Measurements from ENCODE around the gene CSNK1G3.
"Not testable (repeated sequence)": the region's sequence is repeated elsewhere in the genome, so short reads cannot be mapped to it uniquely, and the experiment has no call there.

Gene CSNK1G3

DNA sequence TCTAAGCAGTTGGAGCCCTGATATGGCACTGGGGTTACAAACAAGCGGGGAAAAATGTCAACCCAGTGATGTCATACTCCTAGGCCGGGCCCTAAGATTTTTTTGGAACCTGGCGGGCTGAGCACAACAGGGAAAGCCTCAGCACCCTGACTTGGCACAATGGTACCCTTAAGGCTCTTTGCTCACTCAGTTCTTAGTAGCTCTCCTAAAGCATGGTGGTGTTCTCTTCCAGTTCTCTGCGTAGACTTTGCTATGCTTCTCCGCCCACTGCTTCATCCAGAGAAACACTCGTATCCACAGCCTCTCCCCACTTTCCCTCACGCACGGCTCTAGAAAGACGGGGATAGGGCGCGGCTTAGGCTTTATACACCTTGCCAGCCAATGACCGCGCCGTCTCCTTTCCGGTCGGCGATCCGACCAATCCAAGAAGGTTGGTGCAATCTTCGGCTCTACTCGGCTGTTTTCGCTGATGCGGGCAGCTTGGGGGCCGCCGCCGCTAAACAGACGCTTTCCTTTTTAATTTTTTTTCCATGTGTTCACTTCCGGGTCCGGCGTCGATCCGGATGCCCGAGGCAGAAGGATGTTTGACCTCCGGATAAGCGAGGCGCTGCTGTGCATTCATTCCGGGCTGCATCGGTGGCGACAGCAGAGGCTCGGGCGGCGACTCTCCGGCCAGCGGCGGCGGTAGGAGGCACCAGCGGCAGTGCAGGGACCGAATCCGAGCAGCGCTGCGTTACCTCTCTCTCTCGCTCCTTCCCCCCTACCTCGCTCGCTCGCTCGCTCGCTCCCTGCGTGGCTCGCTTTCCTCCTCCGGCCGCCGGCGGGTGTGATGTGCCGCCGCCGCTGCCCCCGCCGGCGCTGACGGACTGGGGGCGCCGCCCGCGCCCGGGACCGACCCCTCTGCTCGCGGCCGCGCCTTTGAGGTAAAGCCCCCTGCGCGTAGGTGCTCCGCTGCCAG, at the start of gene CSNK1G3:
TSS of gene CSNK1G3 (plus strand) at position 530 of the 958 bp plus-strand sequence. CDS start 33,487 bp downstream, outside the sequence.
- peak; percentile 73 for DNase-seq (ENCODE audit: low read depth, low spot score)
- Histone ChIP-seq H3K9ac (ENCODE audit: insufficient read length) (peak within 1 kb of the TSS; percentile 85), H3K36me3 (ENCODE audit: insufficient read depth, low read length) (no peaks in the 10 kb centered on the region), H3K27ac (peak within 1 kb of the TSS; percentile 65; the same call in 1 of the 2 replicates), H3K4me3 (peak within 1 kb of the TSS; percentile 94), H3K9me3 (ENCODE audit: low read depth, low read length) (no peaks in the 10 kb centered on the region; the same call in 1 of the 2 replicates)
- TF ChIP-seq EZH2 (IDR thresholded peaks at IDR 0.05), result no peak
- TF ChIP-seq POLR2AphosphoS5 (IDR thresholded peaks at IDR 0.05; ENCODE audit: borderline replicate concordance, low read depth, low read length), result peak; percentile 99
- no peak for TF ChIP-seq FOXP2 (optimal IDR thresholded peaks at IDR 0.05; ENCODE audit: control extremely low read depth, extremely low read length, insufficient read depth)

DNA sequence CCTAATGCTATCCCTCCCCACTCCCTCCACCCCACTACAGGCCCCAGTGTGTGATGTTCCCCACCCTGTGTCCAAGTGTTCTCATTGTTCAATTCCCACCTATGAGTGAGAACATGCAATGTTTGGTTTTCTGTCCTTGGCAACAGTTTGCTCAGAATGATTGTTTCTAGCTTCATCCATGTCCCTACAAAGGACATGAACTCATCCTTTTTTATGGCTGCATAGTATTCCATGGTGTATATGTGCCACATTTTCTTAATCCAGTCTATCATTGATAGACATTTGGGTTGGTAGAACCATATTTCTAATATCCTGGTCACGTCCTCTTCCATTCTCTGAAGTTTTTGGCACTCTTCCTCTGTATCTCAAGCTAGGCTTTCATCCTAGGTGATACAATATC, 45.1 kb upstream of the CSNK1G3 start:
- not testable (repeated sequence) for H3K4me3 ChIP-seq; H3K27ac ChIP-seq; H3K36me3 ChIP-seq (ENCODE audit: insufficient read depth, low read length); H3K9me3 ChIP-seq (ENCODE audit: low read depth, low read length); H3K9ac ChIP-seq (ENCODE audit: insufficient read length); DNase-seq (ENCODE audit: low read depth, low spot score)

DNA sequence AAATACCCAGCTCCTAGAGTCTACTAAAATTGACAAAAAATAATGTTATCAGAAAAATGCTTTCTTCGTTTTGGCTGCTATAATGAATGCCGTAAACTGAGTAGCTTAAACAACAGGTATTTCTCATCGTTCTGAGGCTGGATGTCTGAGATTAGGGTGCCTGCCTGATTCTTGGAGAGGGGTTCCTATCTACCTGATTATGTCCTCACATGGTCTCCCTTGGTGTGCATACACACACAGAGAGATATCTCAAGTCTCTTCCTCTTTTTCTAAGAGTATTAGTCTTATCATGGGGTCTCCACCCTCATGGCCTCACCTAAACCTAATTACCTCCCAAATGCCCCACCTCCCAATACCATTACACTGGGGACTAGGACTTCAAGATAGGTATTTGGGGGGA, 40.6 kb upstream of the CSNK1G3 start:
- Histone ChIP-seq H3K27ac (no peak overlapping the region), H3K4me3 (no peak overlapping the region), H3K36me3 (ENCODE audit: insufficient read depth, low read length) (no peaks in the 10 kb centered on the region), H3K9ac (ENCODE audit: insufficient read length) (no peak overlapping the region), H3K9me3 (ENCODE audit: low read depth, low read length) (no peaks in the 10 kb centered on the region)
- TF ChIP-seq FOXP2 (optimal IDR thresholded peaks at IDR 0.05; ENCODE audit: control extremely low read depth, extremely low read length, insufficient read depth), result no peak
- no peak for TF ChIP-seq EZH2 (IDR thresholded peaks at IDR 0.05)
- TF ChIP-seq POLR2AphosphoS5 (IDR thresholded peaks at IDR 0.05; ENCODE audit: borderline replicate concordance, low read depth, low read length), result no peak
- no peak for DNase-seq (ENCODE audit: low read depth, low spot score)

DNA sequence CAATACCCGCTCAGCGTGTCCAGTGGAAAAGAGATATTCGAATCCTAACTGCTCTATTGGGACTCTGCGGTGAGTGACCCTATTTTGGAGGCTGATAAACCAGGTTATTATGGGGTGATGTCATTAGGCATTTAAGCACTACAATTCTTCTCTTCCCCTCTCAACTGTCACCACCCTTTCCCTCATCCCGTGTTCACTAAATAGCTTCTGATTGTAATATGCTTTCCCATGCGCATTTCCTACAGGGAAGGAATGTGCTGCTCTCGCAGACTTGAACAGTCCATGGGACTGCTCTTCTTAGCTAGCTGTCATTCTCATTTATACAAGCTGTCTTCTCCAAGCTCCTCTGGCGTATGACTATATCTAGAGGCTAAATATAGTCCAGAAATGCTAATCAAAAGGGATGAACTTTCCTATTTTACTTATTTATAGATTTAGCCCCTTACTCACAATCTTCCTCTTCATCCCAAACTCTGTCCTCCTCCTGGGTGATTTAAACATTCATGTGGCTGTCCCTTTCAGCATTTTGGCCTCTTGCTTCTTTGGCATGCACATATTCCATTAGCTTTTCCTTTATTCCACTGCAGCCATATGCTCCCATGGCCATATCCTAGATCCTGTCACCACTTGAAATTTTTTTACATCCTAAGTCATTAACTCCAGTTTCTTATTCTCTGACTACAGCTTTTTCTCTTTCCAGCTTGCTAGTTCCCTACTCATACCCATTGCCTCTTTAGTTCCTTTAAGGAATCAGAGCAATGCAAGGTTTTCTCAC, 39.6 kb upstream of the CSNK1G3 start:
- Histone ChIP-seq H3K36me3 (ENCODE audit: insufficient read depth, low read length) (no peaks in the 10 kb centered on the region), H3K9ac (ENCODE audit: insufficient read length) (no peak overlapping the region), H3K9me3 (ENCODE audit: low read depth, low read length) (no peaks in the 10 kb centered on the region), H3K4me3 (no peak overlapping the region), H3K27ac (no peak overlapping the region)
- TF ChIP-seq POLR2AphosphoS5 (IDR thresholded peaks at IDR 0.05; ENCODE audit: borderline replicate concordance, low read depth, low read length) (no peak), FOXP2 (optimal IDR thresholded peaks at IDR 0.05; ENCODE audit: control extremely low read depth, extremely low read length, insufficient read depth) (no peak), EZH2 (IDR thresholded peaks at IDR 0.05) (no peak)
- no peak for DNase-seq (ENCODE audit: low read depth, low spot score)

DNA sequence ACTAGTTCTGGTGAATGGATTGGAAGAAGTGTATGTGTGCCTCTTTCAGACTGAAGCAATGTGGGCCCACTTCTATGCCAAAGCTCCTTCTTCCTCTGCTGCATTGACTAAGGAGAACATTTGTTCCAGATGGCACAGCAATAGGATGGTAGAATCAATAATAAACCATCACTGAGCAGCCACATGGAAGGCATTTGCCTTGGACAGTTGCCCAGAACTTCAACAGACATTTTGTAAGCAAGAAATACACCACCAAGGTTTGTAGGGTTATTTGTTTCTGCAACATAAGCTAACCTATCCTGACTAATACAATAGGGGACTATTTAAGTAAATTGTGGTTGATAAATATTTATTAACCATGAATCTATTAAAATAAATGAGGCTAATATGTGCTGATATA, 37.7 kb upstream of the CSNK1G3 start:
- no peak for TF ChIP-seq POLR2AphosphoS5 (IDR thresholded peaks at IDR 0.05; ENCODE audit: borderline replicate concordance, low read depth, low read length)
- TF ChIP-seq EZH2 (IDR thresholded peaks at IDR 0.05), result no peak
- DNase-seq (ENCODE audit: low read depth, low spot score), result no peak
- H3K9me3 ChIP-seq (ENCODE audit: low read depth, low read length), result no peaks in the 10 kb centered on the region
- no peak overlapping the region for H3K27ac ChIP-seq
- no peak overlapping the region for H3K4me3 ChIP-seq
- no peak overlapping the region for H3K9ac ChIP-seq (ENCODE audit: insufficient read length)
- H3K36me3 ChIP-seq (ENCODE audit: insufficient read depth, low read length), result no peaks in the 10 kb centered on the region

DNA sequence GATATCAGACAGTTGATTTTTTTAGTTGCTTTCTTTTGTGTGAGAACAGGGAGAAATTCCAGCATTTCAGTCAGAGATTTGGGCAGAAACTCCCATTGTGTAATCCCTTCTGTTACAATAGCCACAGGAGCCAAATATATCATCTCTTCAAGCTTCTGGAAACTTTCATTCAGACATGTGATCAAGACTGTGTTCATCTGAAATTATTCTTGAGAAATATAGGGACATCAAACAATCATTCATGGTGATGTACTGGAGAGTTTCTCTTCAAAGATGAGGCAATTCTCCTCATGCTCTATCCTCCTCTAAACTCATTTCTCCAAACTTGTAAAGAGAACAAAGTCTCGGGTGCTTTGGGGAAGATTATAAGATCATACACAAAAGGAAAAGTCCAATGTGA, 35.2 kb upstream of the CSNK1G3 start:
- H3K9ac ChIP-seq (ENCODE audit: insufficient read length), result no peak overlapping the region
- no peaks in the 10 kb centered on the region for H3K9me3 ChIP-seq (ENCODE audit: low read depth, low read length)
- no peak overlapping the region for H3K27ac ChIP-seq
- no peaks in the 10 kb centered on the region for H3K36me3 ChIP-seq (ENCODE audit: insufficient read depth, low read length)
- no peak overlapping the region for H3K4me3 ChIP-seq
- no peak for DNase-seq (ENCODE audit: low read depth, low spot score)
- TF ChIP-seq FOXP2 (optimal IDR thresholded peaks at IDR 0.05; ENCODE audit: control extremely low read depth, extremely low read length, insufficient read depth), result no peak
- TF ChIP-seq POLR2AphosphoS5 (IDR thresholded peaks at IDR 0.05; ENCODE audit: borderline replicate concordance, low read depth, low read length), result no peak
- no peak for TF ChIP-seq EZH2 (IDR thresholded peaks at IDR 0.05)

DNA sequence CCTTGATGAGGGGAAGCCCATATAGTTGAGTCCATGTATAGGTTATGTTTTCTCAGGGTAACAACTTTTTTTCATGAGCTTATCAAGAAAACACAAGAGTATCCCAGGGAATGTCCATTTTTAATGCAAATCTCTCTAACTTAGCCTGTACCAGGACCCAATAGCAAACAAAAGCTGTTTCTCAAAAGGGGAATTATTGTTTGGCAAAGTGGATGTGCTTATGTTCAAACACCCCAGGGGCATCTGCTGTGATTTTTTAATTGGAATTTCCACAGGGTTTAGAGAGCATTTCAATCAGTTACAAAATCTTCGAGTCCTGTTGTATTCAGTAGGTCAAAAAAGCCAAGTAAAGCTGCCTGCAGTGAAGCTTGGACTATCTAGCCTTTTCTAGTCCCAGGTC, 33.4 kb upstream of the CSNK1G3 start:
- H3K9ac ChIP-seq (ENCODE audit: insufficient read length), result no peak overlapping the region
- no peaks in the 10 kb centered on the region for H3K36me3 ChIP-seq (ENCODE audit: insufficient read depth, low read length)
- TF ChIP-seq EZH2 (IDR thresholded peaks at IDR 0.05), result no peak
- TF ChIP-seq FOXP2 (optimal IDR thresholded peaks at IDR 0.05; ENCODE audit: control extremely low read depth, extremely low read length, insufficient read depth), result no peak
- no peak for TF ChIP-seq POLR2AphosphoS5 (IDR thresholded peaks at IDR 0.05; ENCODE audit: borderline replicate concordance, low read depth, low read length)
- no peak overlapping the region for H3K27ac ChIP-seq
- H3K4me3 ChIP-seq, result no peak overlapping the region
- no peak for DNase-seq (ENCODE audit: low read depth, low spot score)
- no peaks in the 10 kb centered on the region for H3K9me3 ChIP-seq (ENCODE audit: low read depth, low read length)

DNA sequence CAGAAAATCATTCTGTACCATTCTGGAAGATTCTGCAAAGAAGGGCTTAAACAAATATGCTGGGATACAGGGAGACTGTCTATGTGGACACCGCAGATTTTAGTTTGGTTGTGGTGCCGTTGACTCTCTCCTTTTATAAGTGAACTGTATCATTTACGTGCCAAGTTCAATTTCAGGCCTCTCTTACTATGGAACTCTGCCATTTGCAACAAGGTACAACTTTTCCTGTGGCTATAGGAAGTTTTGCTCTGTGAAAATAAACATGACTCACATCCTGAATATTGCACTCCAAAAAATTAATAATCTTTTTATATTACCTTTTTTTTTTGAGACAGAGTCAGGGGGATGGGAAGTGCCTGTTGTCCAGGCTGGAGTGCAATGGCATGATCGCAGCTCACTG, 29.7 kb upstream of the CSNK1G3 start:
- H3K4me3 ChIP-seq, result no peak overlapping the region
- H3K36me3 ChIP-seq (ENCODE audit: insufficient read depth, low read length), result no peaks in the 10 kb centered on the region
- DNase-seq (ENCODE audit: low read depth, low spot score), result no peak
- H3K27ac ChIP-seq, result no peak overlapping the region
- H3K9me3 ChIP-seq (ENCODE audit: low read depth, low read length), result no peaks in the 10 kb centered on the region
- no peak overlapping the region for H3K9ac ChIP-seq (ENCODE audit: insufficient read length)
- TF ChIP-seq POLR2AphosphoS5 (IDR thresholded peaks at IDR 0.05; ENCODE audit: borderline replicate concordance, low read depth, low read length), result no peak
- TF ChIP-seq FOXP2 (optimal IDR thresholded peaks at IDR 0.05; ENCODE audit: control extremely low read depth, extremely low read length, insufficient read depth), result no peak
- TF ChIP-seq EZH2 (IDR thresholded peaks at IDR 0.05), result no peak
